NCI-H1694 treated with DMSO at 0.1 percent for 48 hours (cell line): Measurements from ENCODE around the gene TBC1D16.

ENCODE experiments used
- DNase-seq: peaks from one replicate; lab custom pipeline; 2025; lab: John Stamatoyannopoulos, UW

TBC1D16 gene

DNA sequence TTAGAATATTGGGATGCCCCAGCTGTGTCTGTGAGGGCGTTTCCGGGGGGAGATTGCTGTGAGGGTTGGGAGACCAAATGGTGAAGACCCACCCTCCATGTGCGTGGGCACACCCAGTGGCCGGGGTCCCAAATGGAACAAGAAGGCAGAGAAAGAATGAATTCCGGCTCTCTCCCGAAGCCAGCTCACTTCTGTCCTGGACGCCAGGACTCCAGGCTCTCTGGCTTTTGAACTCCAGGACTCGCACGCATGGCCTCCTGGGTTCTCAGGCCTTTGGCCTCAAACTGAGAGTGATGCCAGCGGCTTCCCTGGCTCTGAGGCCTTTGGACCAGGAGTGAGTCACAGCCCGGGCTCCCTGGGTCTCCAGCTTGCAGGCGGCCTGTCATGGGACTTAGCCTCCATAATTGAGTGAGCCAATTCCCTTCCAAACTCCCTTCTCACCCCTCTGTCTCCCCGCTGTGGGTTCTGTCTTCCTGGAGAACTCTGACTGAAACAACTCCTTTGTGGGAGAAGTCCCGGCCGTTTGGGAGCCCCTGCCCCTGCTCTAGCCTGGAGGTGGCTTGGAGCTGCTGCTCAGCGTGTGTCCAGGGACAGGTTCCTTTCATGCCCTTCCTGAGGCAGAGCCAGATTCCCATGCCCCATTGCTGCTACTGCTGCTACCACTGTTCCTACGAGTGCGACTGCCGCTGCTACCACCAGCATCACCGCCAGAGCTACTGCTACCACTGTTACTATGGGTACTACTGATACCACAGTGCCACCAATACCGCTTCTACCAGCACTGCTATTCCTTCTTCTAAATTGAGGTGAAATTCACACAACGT lies 146.6 kb downstream of the TBC1D16 start:
- DNase-seq = no peak

- DNase-seq = no peak
Measured at GRCh38 chr17:79888009-79888540, 147.6 kb downstream of the TBC1D16 start.

GRCh38 chr17:79887451-79887991 lies 148.2 kb downstream of the TBC1D16 start:
- DNase-seq = no peak

- no peak for DNase-seq
Measured at GRCh38 chr17:79883202-79883601, 152.5 kb downstream of the TBC1D16 start.
